ENCODE measurements around the gene SLC5A8. TPM values are rescaled to one million over a fixed set of nuclear protein-coding genes. Genes with fewer than 3 reads are reported as not detected.

Gene SLC5A8
- total and polyA plus RNA-seq, 2 experiments from 2014 or later: 0.10 TPM

DNA sequence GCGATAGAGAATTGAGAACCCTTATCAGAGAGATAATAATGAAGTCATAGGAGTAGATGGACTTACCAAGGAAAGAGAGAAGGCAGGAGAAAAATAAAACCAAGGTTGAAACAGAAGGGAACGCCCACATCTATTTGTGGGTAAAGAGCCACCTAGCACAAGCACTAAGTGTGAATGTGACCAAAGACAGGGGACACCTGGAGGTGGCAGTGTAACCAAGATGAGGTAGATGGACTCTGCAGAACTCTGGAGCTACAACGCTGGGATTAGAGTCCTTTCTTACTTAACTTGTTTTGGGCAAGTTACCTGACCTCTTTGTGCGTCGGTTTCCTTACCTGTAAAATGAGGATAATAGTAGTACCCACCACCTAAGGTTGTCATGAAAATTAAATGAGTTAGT, 101.9 kb downstream of the SLC5A8 start:
- no peak overlapping the region for H3K4me3 Mint-ChIP-seq
- Histone ChIP-seq H3K27ac (ENCODE audit: low read depth) (no peak overlapping the region), H3K4me2 (no peak overlapping the region), H3K79me2 (replicated peaks; ENCODE audit: insufficient read depth) (no peaks in the 10 kb centered on the region), H4K20me1 (replicated peaks; ENCODE audit: insufficient read depth) (no peaks in the 10 kb centered on the region), H3K4me3 (no peak overlapping the region), H3K4me1 (ENCODE audit: insufficient read depth) (no peaks in the 10 kb centered on the region), H2AFZ (no peak overlapping the region), H3K9me2 (ENCODE audit: insufficient read depth) (no peaks in the 10 kb centered on the region), H3F3A (replicated peaks; ENCODE audit: low read depth) (no peaks in the 10 kb centered on the region), H3K27me3 (ENCODE audit: insufficient read depth) (no peaks in the 10 kb centered on the region), H3K36me3 (ENCODE audit: insufficient read depth) (no peaks in the 10 kb centered on the region)
- peak; percentile 51; the same call in 2 of the 3 replicates for ATAC-seq
- H3K9me3 Mint-ChIP-seq: no peaks in the 10 kb centered on the region
- H3K27me3 Mint-ChIP-seq (ENCODE audit: insufficient read depth, low read depth, poor library complexity): peaks cover 2% of the 10 kb centered on the region
- TF ChIP-seq, protein P1, sequence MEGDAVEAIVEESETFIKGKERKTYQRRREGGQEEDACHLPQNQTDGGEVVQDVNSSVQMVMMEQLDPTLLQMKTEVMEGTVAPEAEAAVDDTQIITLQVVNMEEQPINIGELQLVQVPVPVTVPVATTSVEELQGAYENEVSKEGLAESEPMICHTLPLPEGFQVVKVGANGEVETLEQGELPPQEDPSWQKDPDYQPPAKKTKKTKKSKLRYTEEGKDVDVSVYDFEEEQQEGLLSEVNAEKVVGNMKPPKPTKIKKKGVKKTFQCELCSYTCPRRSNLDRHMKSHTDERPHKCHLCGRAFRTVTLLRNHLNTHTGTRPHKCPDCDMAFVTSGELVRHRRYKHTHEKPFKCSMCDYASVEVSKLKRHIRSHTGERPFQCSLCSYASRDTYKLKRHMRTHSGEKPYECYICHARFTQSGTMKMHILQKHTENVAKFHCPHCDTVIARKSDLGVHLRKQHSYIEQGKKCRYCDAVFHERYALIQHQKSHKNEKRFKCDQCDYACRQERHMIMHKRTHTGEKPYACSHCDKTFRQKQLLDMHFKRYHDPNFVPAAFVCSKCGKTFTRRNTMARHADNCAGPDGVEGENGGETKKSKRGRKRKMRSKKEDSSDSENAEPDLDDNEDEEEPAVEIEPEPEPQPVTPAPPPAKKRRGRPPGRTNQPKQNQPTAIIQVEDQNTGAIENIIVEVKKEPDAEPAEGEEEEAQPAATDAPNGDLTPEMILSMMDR (conservative IDR thresholded peaks at IDR 0.05; ENCODE audit: low read depth in 2 of 2): peak; percentile 42 to 66
- TF ChIP-seq EZH2phosphoT487 (IDR thresholded peaks at IDR 0.05; ENCODE audit: unreplicated experiment): no peak
- no peaks in the 10 kb centered on the region for H3K4me1 Mint-ChIP-seq
- H3K36me3 Mint-ChIP-seq (ENCODE audit: low read depth): no peaks in the 10 kb centered on the region
- H3K27ac Mint-ChIP-seq: no peak overlapping the region
- DNase-seq (ENCODE audit: low spot score): peak; percentile 45

DNA sequence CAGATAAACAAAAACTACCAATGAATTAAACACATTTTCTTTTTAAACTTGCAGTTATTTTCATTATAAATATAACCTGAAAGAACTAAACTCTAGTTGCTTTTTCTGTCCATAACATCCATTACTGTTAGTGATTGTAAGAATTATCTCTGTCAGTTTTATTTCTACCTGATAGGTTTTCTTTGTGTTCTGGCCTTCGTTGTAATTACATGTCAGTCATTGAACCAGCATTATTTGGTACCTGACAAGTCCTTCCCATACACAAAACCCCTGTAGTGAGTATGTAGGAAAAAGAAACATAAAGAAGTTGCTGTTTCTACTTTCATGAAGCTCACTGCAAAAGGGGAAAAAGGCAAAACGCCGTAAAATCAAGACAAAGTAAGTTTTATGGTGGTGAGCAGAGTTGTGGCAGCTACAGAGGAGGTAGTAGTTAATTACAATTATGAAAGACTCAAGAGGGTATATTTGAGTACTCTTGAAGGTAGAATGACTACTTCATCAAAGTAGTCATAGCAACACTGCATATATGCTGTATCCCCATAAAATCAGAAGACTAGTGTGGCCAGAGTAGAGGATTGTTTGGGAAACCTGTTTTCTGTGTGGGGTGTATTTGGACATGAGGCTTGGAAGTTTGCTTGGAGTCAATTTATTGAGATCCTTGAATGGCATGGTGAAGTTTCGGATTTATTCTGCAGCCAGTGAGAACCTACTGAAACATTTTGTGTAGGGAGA, 102.8 kb downstream of the SLC5A8 start:
- no peaks in the 10 kb centered on the region for H3K9me2 ChIP-seq (ENCODE audit: insufficient read depth)
- no peaks in the 10 kb centered on the region for H3K9me3 Mint-ChIP-seq
- H3K36me3 ChIP-seq (ENCODE audit: insufficient read depth): no peaks in the 10 kb centered on the region
- no peak overlapping the region for H3K4me3 Mint-ChIP-seq
- H3K4me3 ChIP-seq: no peak overlapping the region
- H3K27ac Mint-ChIP-seq: no peak overlapping the region
- no peaks in the 10 kb centered on the region for H4K20me1 ChIP-seq (replicated peaks; ENCODE audit: insufficient read depth)
- H3K4me1 Mint-ChIP-seq: no peaks in the 10 kb centered on the region
- peaks cover 2% of the 10 kb centered on the region for H3K27me3 Mint-ChIP-seq (ENCODE audit: insufficient read depth, low read depth, poor library complexity)
- H3K4me1 ChIP-seq (ENCODE audit: insufficient read depth): no peaks in the 10 kb centered on the region
- DNase-seq (ENCODE audit: low spot score) (no peak), ATAC-seq (no peak)
- no peak overlapping the region for H3K27ac ChIP-seq (ENCODE audit: low read depth)
- no peaks in the 10 kb centered on the region for H3F3A ChIP-seq (replicated peaks; ENCODE audit: low read depth)
- no peaks in the 10 kb centered on the region for H3K79me2 ChIP-seq (replicated peaks; ENCODE audit: insufficient read depth)
- no peak overlapping the region for H2AFZ ChIP-seq
- H3K4me2 ChIP-seq: no peak overlapping the region
- no peaks in the 10 kb centered on the region for H3K27me3 ChIP-seq (ENCODE audit: insufficient read depth)
- TF ChIP-seq JUNB (IDR thresholded peaks at IDR 0.05; ENCODE audit: unreplicated experiment): no peak
- TF ChIP-seq POLR2AphosphoS5 (IDR thresholded peaks at IDR 0.05; ENCODE audit: low read depth): no peak
- no peaks in the 10 kb centered on the region for H3K36me3 Mint-ChIP-seq (ENCODE audit: low read depth)

Small RNAs within 50 kb of the gene (small RNA-seq; reads per million reads assigned to genes)
- gene RNU6-768P (ENCODE audit: low replicate concordance): not detected

Other genes starting within 250 kb of the SLC5A8 start
- gene UTP20, start 69.9 kb upstream of the SLC5A8 start, total RNA-seq (2014; rRNA removed; shearing (Covaris generic)): 55.8 and 59.6 TPM in 2 replicates
- gene UTP20, start 69.9 kb upstream of the SLC5A8 start, polyA plus RNA-seq (2016; fragmentation: Nextera tagmentation; extraction: Ambion mirVana): 12.3 and 13.1 TPM in 2 replicates
- gene ARL1, start 197.5 kb upstream of the SLC5A8 start, total RNA-seq (2014; rRNA removed; shearing (Covaris generic)): 38.8 and 50.0 TPM in 2 replicates
- 54.7 and 55.9 TPM in 2 replicates for gene ARL1, start 197.5 kb upstream of the SLC5A8 start, polyA plus RNA-seq (2016; fragmentation: Nextera tagmentation; extraction: Ambion mirVana)